Measurements from ENCODE around the gene MEOX2. TPM values are rescaled to one million over a fixed set of nuclear protein-coding genes. Genes with fewer than 3 reads are reported as not detected.

MEOX2 gene
- total RNA-seq, 1 donor from 2014 or later = 8.9 TPM

GRCh38 chr7:15658247-15658646 lies 28.2 kb downstream of the MEOX2 start:
- Mint-ChIP-seq H3K4me1 (ENCODE audit: low read depth) (peaks cover 10% of the 10 kb centered on the region), H3K9me3 (ENCODE audit: low read depth) (peaks cover 18% of the 10 kb centered on the region), H3K36me3 (ENCODE audit: low read depth) (peaks cover 8% of the 10 kb centered on the region), H3K27me3 (ENCODE audit: low read depth) (no peaks in the 10 kb centered on the region), H3K27ac (ENCODE audit: unreplicated experiment) (no peak overlapping the region), H3K4me3 (ENCODE audit: unreplicated experiment) (no peak overlapping the region)
- TF ChIP-seq, protein P1, sequence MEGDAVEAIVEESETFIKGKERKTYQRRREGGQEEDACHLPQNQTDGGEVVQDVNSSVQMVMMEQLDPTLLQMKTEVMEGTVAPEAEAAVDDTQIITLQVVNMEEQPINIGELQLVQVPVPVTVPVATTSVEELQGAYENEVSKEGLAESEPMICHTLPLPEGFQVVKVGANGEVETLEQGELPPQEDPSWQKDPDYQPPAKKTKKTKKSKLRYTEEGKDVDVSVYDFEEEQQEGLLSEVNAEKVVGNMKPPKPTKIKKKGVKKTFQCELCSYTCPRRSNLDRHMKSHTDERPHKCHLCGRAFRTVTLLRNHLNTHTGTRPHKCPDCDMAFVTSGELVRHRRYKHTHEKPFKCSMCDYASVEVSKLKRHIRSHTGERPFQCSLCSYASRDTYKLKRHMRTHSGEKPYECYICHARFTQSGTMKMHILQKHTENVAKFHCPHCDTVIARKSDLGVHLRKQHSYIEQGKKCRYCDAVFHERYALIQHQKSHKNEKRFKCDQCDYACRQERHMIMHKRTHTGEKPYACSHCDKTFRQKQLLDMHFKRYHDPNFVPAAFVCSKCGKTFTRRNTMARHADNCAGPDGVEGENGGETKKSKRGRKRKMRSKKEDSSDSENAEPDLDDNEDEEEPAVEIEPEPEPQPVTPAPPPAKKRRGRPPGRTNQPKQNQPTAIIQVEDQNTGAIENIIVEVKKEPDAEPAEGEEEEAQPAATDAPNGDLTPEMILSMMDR (IDR thresholded peaks at IDR 0.05) = no peak
- DNase-seq (ENCODE audit: low spot score) = no peak

GRCh38 chr7:15652776-15653290 lies 33.6 kb downstream of the MEOX2 start:
- Mint-ChIP-seq H3K4me1 (ENCODE audit: low read depth) (peaks cover 38% of the 10 kb centered on the region), H3K27me3 (ENCODE audit: low read depth) (no peaks in the 10 kb centered on the region), H3K36me3 (ENCODE audit: low read depth) (peaks cover 10% of the 10 kb centered on the region), H3K27ac (ENCODE audit: unreplicated experiment) (peak overlapping the region; percentile 33), H3K4me3 (ENCODE audit: unreplicated experiment) (no peak overlapping the region), H3K9me3 (ENCODE audit: low read depth) (peaks cover 25% of the 10 kb centered on the region)
- DNase-seq (ENCODE audit: low spot score) = no peak
- TF ChIP-seq, protein P1 (IDR thresholded peaks at IDR 0.05) = no peak

- no peaks in the 10 kb centered on the region for H3K27me3 Mint-ChIP-seq (ENCODE audit: low read depth)
- no peak for DNase-seq (ENCODE audit: low spot score)
- H3K9me3 Mint-ChIP-seq (ENCODE audit: low read depth) = peaks cover 17% of the 10 kb centered on the region
- no peak overlapping the region for H3K4me3 Mint-ChIP-seq (ENCODE audit: unreplicated experiment)
- H3K27ac Mint-ChIP-seq (ENCODE audit: unreplicated experiment) = no peak overlapping the region
- H3K36me3 Mint-ChIP-seq (ENCODE audit: low read depth) = peaks cover 7% of the 10 kb centered on the region
- H3K4me1 Mint-ChIP-seq (ENCODE audit: low read depth) = peaks cover 47% of the 10 kb centered on the region
- TF ChIP-seq, protein P1 (IDR thresholded peaks at IDR 0.05) = no peak
These were observed 34.8 kb downstream of the MEOX2 start for GRCh38 chr7:15651693-15652092.

GRCh38 chr7:15650787-15651186 lies 35.7 kb downstream of the MEOX2 start:
- Mint-ChIP-seq H3K27me3 (ENCODE audit: low read depth) (no peaks in the 10 kb centered on the region), H3K27ac (ENCODE audit: unreplicated experiment) (peak overlapping the region; percentile 76), H3K4me3 (ENCODE audit: unreplicated experiment) (no peak overlapping the region), H3K4me1 (ENCODE audit: low read depth) (peaks cover 53% of the 10 kb centered on the region), H3K9me3 (ENCODE audit: low read depth) (peaks cover 10% of the 10 kb centered on the region), H3K36me3 (ENCODE audit: low read depth) (peaks cover 3% of the 10 kb centered on the region)
- no peak for DNase-seq (ENCODE audit: low spot score)
- TF ChIP-seq, protein P1 (IDR thresholded peaks at IDR 0.05) = no peak

GRCh38 chr7:15648461-15648961 lies 38.0 kb downstream of the MEOX2 start:
- H3K4me1 Mint-ChIP-seq (ENCODE audit: low read depth) = peaks cover 76% of the 10 kb centered on the region
- no peak for DNase-seq (ENCODE audit: low spot score)
- peaks cover 7% of the 10 kb centered on the region for H3K9me3 Mint-ChIP-seq (ENCODE audit: low read depth)
- peak overlapping the region; percentile 61 for H3K4me3 Mint-ChIP-seq (ENCODE audit: unreplicated experiment)
- H3K27me3 Mint-ChIP-seq (ENCODE audit: low read depth) = no peaks in the 10 kb centered on the region
- H3K36me3 Mint-ChIP-seq (ENCODE audit: low read depth) = peaks cover 2% of the 10 kb centered on the region
- TF ChIP-seq, protein P1 (IDR thresholded peaks at IDR 0.05) = no peak
- peak overlapping the region; percentile 89 for H3K27ac Mint-ChIP-seq (ENCODE audit: unreplicated experiment)

All from chondrocyte (in vitro differentiated cells).